ENCODE data around the gene TGIF2. TPM values are rescaled to one million over a fixed set of nuclear protein-coding genes. Genes with fewer than 3 reads are reported as not detected.

TGIF2 gene
- polyA plus RNA-seq, 1 of the 3 experiments (the other 2 are of a cell fraction) = 10.8 TPM

DNA sequence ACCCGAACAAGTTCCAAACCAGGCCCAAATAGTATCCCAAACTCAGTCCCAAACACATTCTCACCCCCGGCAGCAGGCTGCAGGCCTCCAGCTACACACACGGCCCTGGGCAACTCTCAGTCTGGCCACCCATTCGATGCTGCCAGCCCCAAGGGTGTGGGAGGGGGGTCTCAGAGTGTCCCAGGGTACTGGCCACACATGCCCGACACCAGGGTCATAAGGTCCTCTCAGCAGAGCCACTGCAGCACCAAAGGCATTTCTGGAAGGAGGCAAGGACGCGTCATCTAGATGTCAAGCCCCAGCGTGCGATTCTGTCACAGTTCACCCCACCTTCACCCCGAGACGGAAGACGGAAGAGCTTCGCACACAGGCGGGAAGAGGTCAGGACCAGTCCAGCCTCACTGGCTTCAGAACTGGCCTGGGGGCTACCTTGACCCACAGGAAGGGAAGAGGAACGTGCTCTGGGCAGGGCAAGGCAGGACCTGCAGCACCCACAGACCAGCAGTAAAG, 22.6 kb upstream of the TGIF2 start:
- POLR2A ChIA-PET = no interaction called here
- Histone ChIP-seq H2AFZ (ENCODE audit: low read depth) (no peak overlapping the region), H3K9ac (no peak overlapping the region), H3K4me3 (ENCODE audit: low read depth in 2 of 2, low read length in 1 of 2) (no peak overlapping the region), H3K9me3 (no peaks in the 10 kb centered on the region), H3K27ac (ENCODE audit: low read depth in 2 of 2, low read length in 1 of 2) (no peak overlapping the region), H3F3A (replicated peaks; ENCODE audit: insufficient read depth) (no peaks in the 10 kb centered on the region), H3K4me2 (no peak overlapping the region), H3K4me1 (ENCODE audit: control insufficient read depth in 1 of 2, insufficient read depth in 2 of 2, low read depth in 1 of 2, low read length in 1 of 2) (no peaks in the 10 kb centered on the region), H4K20me1 (ENCODE audit: insufficient read depth) (no peaks in the 10 kb centered on the region; the same call in 1 of the 2 replicates), H3K79me2 (ENCODE audit: insufficient read depth) (no peaks in the 10 kb centered on the region), H3K9me2 (no peaks in the 10 kb centered on the region), H3K27me3 (ENCODE audit: insufficient read depth) (no peaks in the 10 kb centered on the region), H3K36me3 (replicated peaks in 1 of 2; ENCODE audit: control insufficient read depth in 1 of 2, insufficient read depth in 2 of 2, low read length in 1 of 2) (no peaks in the 10 kb centered on the region)
- TF ChIP-seq CHD2 (IDR thresholded peaks at IDR 0.05; ENCODE audit: low read length, partially characterized antibody) = no peak
- no peak for TF ChIP-seq RXRA (IDR thresholded peaks at IDR 0.05; ENCODE audit: borderline replicate concordance, low read depth)
- TF ChIP-seq TAF1 (IDR thresholded peaks at IDR 0.05; ENCODE audit: borderline replicate concordance, low read depth, low read length) = no peak
- TF ChIP-seq, protein P1, sequence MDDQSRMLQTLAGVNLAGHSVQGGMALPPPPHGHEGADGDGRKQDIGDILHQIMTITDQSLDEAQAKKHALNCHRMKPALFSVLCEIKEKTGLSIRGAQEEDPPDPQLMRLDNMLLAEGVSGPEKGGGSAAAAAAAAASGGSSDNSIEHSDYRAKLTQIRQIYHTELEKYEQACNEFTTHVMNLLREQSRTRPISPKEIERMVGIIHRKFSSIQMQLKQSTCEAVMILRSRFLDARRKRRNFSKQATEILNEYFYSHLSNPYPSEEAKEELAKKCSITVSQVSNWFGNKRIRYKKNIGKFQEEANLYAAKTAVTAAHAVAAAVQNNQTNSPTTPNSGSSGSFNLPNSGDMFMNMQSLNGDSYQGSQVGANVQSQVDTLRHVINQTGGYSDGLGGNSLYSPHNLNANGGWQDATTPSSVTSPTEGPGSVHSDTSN (IDR thresholded peaks at IDR 0.05) = no peak
- no peak for TF ChIP-seq FOXJ3 (CRISPR knock-in tag; IDR thresholded peaks at IDR 0.05)
- TF ChIP-seq, protein P2, sequence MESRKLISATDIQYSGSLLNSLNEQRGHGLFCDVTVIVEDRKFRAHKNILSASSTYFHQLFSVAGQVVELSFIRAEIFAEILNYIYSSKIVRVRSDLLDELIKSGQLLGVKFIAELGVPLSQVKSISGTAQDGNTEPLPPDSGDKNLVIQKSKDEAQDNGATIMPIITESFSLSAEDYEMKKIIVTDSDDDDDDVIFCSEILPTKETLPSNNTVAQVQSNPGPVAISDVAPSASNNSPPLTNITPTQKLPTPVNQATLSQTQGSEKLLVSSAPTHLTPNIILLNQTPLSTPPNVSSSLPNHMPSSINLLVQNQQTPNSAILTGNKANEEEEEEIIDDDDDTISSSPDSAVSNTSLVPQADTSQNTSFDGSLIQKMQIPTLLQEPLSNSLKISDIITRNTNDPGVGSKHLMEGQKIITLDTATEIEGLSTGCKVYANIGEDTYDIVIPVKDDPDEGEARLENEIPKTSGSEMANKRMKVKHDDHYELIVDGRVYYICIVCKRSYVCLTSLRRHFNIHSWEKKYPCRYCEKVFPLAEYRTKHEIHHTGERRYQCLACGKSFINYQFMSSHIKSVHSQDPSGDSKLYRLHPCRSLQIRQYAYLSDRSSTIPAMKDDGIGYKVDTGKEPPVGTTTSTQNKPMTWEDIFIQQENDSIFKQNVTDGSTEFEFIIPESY (IDR thresholded peaks at IDR 0.05; ENCODE audit: borderline replicate concordance, low read depth) = no peak
- TF ChIP-seq YY1 (IDR thresholded peaks at IDR 0.05; ENCODE audit: low read depth) = no peak
- no peak for TF ChIP-seq ELF1 (IDR thresholded peaks at IDR 0.05)
- no peak for TF ChIP-seq POLR2AphosphoS5 (IDR thresholded peaks at IDR 0.05; ENCODE audit: low read depth, low read length)
- TF ChIP-seq RCOR1 (IDR thresholded peaks at IDR 0.05; ENCODE audit: low read length) = no peak
- TF ChIP-seq SMC3 (IDR thresholded peaks at IDR 0.05; ENCODE audit: low read depth, low read length) = no peak
- no peak for TF ChIP-seq EZH2phosphoT487 (IDR thresholded peaks at IDR 0.05; ENCODE audit: borderline replicate concordance, low read depth)
- TF ChIP-seq, protein P3, sequence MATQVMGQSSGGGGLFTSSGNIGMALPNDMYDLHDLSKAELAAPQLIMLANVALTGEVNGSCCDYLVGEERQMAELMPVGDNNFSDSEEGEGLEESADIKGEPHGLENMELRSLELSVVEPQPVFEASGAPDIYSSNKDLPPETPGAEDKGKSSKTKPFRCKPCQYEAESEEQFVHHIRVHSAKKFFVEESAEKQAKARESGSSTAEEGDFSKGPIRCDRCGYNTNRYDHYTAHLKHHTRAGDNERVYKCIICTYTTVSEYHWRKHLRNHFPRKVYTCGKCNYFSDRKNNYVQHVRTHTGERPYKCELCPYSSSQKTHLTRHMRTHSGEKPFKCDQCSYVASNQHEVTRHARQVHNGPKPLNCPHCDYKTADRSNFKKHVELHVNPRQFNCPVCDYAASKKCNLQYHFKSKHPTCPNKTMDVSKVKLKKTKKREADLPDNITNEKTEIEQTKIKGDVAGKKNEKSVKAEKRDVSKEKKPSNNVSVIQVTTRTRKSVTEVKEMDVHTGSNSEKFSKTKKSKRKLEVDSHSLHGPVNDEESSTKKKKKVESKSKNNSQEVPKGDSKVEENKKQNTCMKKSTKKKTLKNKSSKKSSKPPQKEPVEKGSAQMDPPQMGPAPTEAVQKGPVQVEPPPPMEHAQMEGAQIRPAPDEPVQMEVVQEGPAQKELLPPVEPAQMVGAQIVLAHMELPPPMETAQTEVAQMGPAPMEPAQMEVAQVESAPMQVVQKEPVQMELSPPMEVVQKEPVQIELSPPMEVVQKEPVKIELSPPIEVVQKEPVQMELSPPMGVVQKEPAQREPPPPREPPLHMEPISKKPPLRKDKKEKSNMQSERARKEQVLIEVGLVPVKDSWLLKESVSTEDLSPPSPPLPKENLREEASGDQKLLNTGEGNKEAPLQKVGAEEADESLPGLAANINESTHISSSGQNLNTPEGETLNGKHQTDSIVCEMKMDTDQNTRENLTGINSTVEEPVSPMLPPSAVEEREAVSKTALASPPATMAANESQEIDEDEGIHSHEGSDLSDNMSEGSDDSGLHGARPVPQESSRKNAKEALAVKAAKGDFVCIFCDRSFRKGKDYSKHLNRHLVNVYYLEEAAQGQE (IDR thresholded peaks at IDR 0.05; ENCODE audit: low read depth, low read length) = no peak
- TF ChIP-seq, protein P4, sequence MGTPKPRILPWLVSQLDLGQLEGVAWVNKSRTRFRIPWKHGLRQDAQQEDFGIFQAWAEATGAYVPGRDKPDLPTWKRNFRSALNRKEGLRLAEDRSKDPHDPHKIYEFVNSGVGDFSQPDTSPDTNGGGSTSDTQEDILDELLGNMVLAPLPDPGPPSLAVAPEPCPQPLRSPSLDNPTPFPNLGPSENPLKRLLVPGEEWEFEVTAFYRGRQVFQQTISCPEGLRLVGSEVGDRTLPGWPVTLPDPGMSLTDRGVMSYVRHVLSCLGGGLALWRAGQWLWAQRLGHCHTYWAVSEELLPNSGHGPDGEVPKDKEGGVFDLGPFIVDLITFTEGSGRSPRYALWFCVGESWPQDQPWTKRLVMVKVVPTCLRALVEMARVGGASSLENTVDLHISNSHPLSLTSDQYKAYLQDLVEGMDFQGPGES (IDR thresholded peaks at IDR 0.05; ENCODE audit: low read depth, low read length) = no peak
- TF ChIP-seq, protein P5, sequence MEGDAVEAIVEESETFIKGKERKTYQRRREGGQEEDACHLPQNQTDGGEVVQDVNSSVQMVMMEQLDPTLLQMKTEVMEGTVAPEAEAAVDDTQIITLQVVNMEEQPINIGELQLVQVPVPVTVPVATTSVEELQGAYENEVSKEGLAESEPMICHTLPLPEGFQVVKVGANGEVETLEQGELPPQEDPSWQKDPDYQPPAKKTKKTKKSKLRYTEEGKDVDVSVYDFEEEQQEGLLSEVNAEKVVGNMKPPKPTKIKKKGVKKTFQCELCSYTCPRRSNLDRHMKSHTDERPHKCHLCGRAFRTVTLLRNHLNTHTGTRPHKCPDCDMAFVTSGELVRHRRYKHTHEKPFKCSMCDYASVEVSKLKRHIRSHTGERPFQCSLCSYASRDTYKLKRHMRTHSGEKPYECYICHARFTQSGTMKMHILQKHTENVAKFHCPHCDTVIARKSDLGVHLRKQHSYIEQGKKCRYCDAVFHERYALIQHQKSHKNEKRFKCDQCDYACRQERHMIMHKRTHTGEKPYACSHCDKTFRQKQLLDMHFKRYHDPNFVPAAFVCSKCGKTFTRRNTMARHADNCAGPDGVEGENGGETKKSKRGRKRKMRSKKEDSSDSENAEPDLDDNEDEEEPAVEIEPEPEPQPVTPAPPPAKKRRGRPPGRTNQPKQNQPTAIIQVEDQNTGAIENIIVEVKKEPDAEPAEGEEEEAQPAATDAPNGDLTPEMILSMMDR (IDR thresholded peaks at IDR 0.05) = no peak
- TF ChIP-seq MXI1 (IDR thresholded peaks at IDR 0.05; ENCODE audit: low read depth, low read length) = no peak
- 83% methylated on average over 12 of the region's 15 CpGs for WGBS (ENCODE audit: low lambda C conversion rate)
- no peak for DNase-seq
- CTCF ChIA-PET = interaction anchor here (1.5 kb wide), 1 partner anchor 55 kb away, joined by 3 read pairs; the partner anchor contains the start of gene RAB5IF

Data from SK-N-SH (cell line).